HepG2 (cell line): ENCODE measurements around the gene ARHGEF40. TPM values are rescaled to one million over a fixed set of nuclear protein-coding genes. Genes with fewer than 3 reads are reported as not detected.

ENCODE experiments used
- ARHGAP35 ChIP-seq: sonication (generic); formaldehyde crosslinking; IDR thresholded peaks from 2 replicates; pipeline ENCODE4 v1.9.0; 2022; ENCODE audit warnings: mild to moderate bottlenecking, inconsistent platforms, moderate library complexity, missing genetic modification reagents, borderline replicate concordance
- EED ChIP-seq: sonication (generic); formaldehyde crosslinking; IDR thresholded peaks from 2 replicates; pipeline ENCODE4 v1.5.0; 2020; ENCODE audit warnings: mild to moderate bottlenecking, missing genetic modification reagents
- FOXK1 ChIP-seq: sonication (generic); formaldehyde crosslinking; IDR thresholded peaks from 2 replicates; pipeline ENCODE4 v1.4.0; 2020; ENCODE audit warnings: low read depth, missing genetic modification reagents, borderline replicate concordance
- HOXD1 ChIP-seq: sonication (generic); formaldehyde crosslinking; IDR thresholded peaks from 2 replicates; pipeline ENCODE4 v1.5.0; 2020; ENCODE audit warnings: missing genetic modification reagents
- RBAK ChIP-seq: sonication (generic); formaldehyde crosslinking; IDR thresholded peaks from 2 replicates; pipeline ENCODE4 v1.5.1; 2020; ENCODE audit warnings: mild to moderate bottlenecking, missing genetic modification reagents
- SALL1 ChIP-seq: sonication (generic); formaldehyde crosslinking; IDR thresholded peaks from 2 replicates; pipeline ENCODE4 v1.8.0; 2022; ENCODE audit warnings: mild to moderate bottlenecking, missing genetic modification reagents
- TAF1 ChIP-seq: sonication (generic); formaldehyde crosslinking; IDR thresholded peaks from 2 replicates; pipeline ENCODE4 v1.4.0; 2020; ENCODE audit warnings: missing genetic modification reagents
- ZBTB3 ChIP-seq: sonication (generic); formaldehyde crosslinking; IDR thresholded peaks from 2 replicates; pipeline ENCODE4 v1.4.0; 2020; ENCODE audit warnings: low read depth, mild to moderate bottlenecking, moderate library complexity, missing genetic modification reagents, borderline replicate concordance
- ZNF225 ChIP-seq: sonication (generic); formaldehyde crosslinking; IDR thresholded peaks from 2 replicates; pipeline ENCODE4 v1.4.0; 2020; ENCODE audit warnings: mild to moderate bottlenecking, missing genetic modification reagents
- ZNF33B ChIP-seq: sonication (generic); formaldehyde crosslinking; IDR thresholded peaks from 2 replicates; pipeline ENCODE4 v1.5.1; 2020; ENCODE audit warnings: mild to moderate bottlenecking, missing genetic modification reagents
- ZNF414 ChIP-seq: sonication (generic); formaldehyde crosslinking; IDR thresholded peaks from 2 replicates; pipeline ENCODE4 v1.5.0; 2020; ENCODE audit warnings: missing genetic modification reagents
- ZNF567 ChIP-seq: sonication (generic); formaldehyde crosslinking; IDR thresholded peaks from 2 replicates; pipeline ENCODE4 v1.8.1; 2023; ENCODE audit warnings: mild to moderate bottlenecking, missing genetic modification reagents, borderline replicate concordance
- ZNF747 ChIP-seq: sonication (generic); formaldehyde crosslinking; IDR thresholded peaks from 2 replicates; pipeline ENCODE4 v1.8.1; 2023; ENCODE audit warnings: missing genetic modification reagents, mild to moderate bottlenecking, borderline replicate concordance
- polyA plus RNA-seq, 8 experiments: library from polyadenylated mRNA; depleted of rRNA in 3 of 8; stranded (reverse) in 7 of 8; unstranded in 1 of 8; fragments of >200 nt; fragmentation: Illumina TruSeq in 4 of 8; extraction: Trizol in 4 of 8; gene quantifications; 2 replicates each; pipeline versions ENCODE4 v1.2.1 to v1.2.3, GENCODE V29; 2011 to 2016; ENCODE audit warnings: low read depth in 4 of 8, missing spikeins in 1 of 8, mixed read lengths in 1 of 8; ENCODE audit not compliant: insufficient read depth in 1 of 8
- total RNA-seq, 5 experiments: library from RNA; depleted of rRNA; stranded (reverse); fragments of >200 nt; fragmentation: Illumina TruSeq; extraction: Trizol; gene quantifications; 2 replicates each; pipeline ENCODE4 v1.2.3, GENCODE V29; 2016; ENCODE audit warnings: low read depth in 1 of 5
- TF ChIP-seq, protein P1 (sequence below), 2 experiments: sonication (generic) in 1 of 2; formaldehyde crosslinking in 1 of 2; IDR thresholded peaks; 2 replicates each; pipeline versions ENCODE4 v1.5.1 to v1.6.1; 2011 to 2020; ENCODE audit warnings: borderline replicate concordance in 1 of 2, low read depth in 1 of 2, low read length in 1 of 2, mild to moderate bottlenecking in 1 of 2, missing genetic modification reagents in 1 of 2, moderate library complexity in 1 of 2
- TF ChIP-seq, protein P2 (sequence below): sonication (generic); formaldehyde crosslinking; IDR thresholded peaks from 2 replicates; pipeline ENCODE4 v1.5.0; 2020; ENCODE audit warnings: mild to moderate bottlenecking, missing genetic modification reagents
- TF ChIP-seq, protein P3 (sequence below): sonication (generic); formaldehyde crosslinking; IDR thresholded peaks from 2 replicates; pipeline ENCODE4 v1.4.0; 2020; ENCODE audit warnings: missing genetic modification reagents

Gene ARHGEF40
- total and polyA plus RNA-seq, 2 of the 13 experiments (the other 11 are each of a cell fraction or from before 2014, with no cell fraction given): 28.1 to 78.1 TPM

GRCh38 chr14:21069388-21070082 is 569 bp upstream of the ARHGEF40 start (continued):
- TF ChIP-seq ZNF414 (CRISPR knock-in tag) (no peak), TAF1 (CRISPR knock-in tag) (peak; percentile 59), EED (CRISPR knock-in tag) (0 out of 2 replicates have a peak, but pooled peaks have one; percentile 28), ZNF567 (CRISPR knock-in tag) (0 out of 2 replicates have a peak, but pooled peaks have one; percentile 44), FOXK1 (CRISPR knock-in tag) (no peak), SALL1 (CRISPR knock-in tag) (peak; percentile 59), HOXD1 (no peak), RBAK (CRISPR knock-in tag) (no peak), ZNF225 (no peak), ZBTB3 (no peak), ZNF33B (CRISPR knock-in tag) (0 out of 2 replicates have a peak, but pooled peaks have one; percentile 21), ARHGAP35 (CRISPR knock-in tag) (no peak), ZNF747 (CRISPR knock-in tag) (peak; percentile 60; the same call in 1 of the 2 replicates)
- TF ChIP-seq, protein P1, sequence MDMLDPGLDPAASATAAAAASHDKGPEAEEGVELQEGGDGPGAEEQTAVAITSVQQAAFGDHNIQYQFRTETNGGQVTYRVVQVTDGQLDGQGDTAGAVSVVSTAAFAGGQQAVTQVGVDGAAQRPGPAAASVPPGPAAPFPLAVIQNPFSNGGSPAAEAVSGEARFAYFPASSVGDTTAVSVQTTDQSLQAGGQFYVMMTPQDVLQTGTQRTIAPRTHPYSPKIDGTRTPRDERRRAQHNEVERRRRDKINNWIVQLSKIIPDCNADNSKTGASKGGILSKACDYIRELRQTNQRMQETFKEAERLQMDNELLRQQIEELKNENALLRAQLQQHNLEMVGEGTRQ (IDR thresholded peaks at IDR 0.05; ENCODE audit: low read depth, low read length): no peak
- TF ChIP-seq, protein P1 (CRISPR knock-in tag; IDR thresholded peaks at IDR 0.05; ENCODE audit: borderline replicate concordance): no peak
- TF ChIP-seq, protein P2, sequence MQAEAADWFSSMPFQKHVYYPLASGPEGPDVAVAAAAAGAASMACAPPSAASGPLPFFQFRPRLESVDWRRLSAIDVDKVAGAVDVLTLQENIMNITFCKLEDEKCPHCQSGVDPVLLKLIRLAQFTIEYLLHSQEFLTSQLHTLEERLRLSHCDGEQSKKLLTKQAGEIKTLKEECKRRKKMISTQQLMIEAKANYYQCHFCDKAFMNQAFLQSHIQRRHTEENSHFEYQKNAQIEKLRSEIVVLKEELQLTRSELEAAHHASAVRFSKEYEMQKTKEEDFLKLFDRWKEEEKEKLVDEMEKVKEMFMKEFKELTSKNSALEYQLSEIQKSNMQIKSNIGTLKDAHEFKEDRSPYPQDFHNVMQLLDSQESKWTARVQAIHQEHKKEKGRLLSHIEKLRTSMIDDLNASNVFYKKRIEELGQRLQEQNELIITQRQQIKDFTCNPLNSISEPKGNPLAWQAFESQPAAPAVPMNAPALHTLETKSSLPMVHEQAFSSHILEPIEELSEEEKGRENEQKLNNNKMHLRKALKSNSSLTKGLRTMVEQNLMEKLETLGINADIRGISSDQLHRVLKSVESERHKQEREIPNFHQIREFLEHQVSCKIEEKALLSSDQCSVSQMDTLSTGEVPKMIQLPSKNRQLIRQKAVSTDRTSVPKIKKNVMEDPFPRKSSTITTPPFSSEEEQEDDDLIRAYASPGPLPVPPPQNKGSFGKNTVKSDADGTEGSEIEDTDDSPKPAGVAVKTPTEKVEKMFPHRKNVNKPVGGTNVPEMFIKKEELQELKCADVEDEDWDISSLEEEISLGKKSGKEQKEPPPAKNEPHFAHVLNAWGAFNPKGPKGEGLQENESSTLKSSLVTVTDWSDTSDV (CRISPR knock-in tag): peak; percentile 88; the same call in 1 of the 2 replicates
- TF ChIP-seq, protein P3, sequence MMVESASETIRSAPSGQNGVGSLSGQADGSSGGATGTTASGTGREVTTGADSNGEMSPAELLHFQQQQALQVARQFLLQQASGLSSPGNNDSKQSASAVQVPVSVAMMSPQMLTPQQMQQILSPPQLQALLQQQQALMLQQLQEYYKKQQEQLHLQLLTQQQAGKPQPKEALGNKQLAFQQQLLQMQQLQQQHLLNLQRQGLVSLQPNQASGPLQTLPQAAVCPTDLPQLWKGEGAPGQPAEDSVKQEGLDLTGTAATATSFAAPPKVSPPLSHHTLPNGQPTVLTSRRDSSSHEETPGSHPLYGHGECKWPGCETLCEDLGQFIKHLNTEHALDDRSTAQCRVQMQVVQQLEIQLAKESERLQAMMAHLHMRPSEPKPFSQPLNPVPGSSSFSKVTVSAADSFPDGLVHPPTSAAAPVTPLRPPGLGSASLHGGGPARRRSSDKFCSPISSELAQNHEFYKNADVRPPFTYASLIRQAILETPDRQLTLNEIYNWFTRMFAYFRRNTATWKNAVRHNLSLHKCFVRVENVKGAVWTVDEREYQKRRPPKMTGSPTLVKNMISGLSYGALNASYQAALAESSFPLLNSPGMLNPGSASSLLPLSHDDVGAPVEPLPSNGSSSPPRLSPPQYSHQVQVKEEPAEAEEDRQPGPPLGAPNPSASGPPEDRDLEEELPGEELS: 0 out of 2 replicates have a peak, but pooled peaks have one; percentile 32
